Thyroid gland (tissue), 4 donors: Measurements from ENCODE around the gene SPRY1. TPM values are rescaled to one million over a fixed set of nuclear protein-coding genes. Genes with fewer than 3 reads are reported as not detected.

Source experiments
- DNase-seq, 2 donors: peaks; one replicate each; pipeline ENCODE4 v3.0.0-alpha.2; 2019
- H3K27ac ChIP-seq, 3 donors: fragments of 200-600 bp; sonication (generic); 1 replicate in 2 of 3; 2 replicates in 1 of 3; pipeline ENCODE4 v1.5.1; 2016 to 2019; ENCODE audit warnings: mild to moderate bottlenecking in 1 of 3, moderate library complexity in 1 of 3
- H3K27me3 ChIP-seq: fragments of 200-600 bp; sonication (generic); one replicate; pipeline ENCODE4 v1.5.1; 2019
- H3K36me3 ChIP-seq, 2 donors: fragments of 200-600 bp; sonication (generic); one replicate each; pipeline ENCODE4 v1.5.1; 2016 to 2019
- H3K4me1 ChIP-seq, 2 donors: fragments of 200-600 bp; sonication (generic); one replicate each; pipeline ENCODE4 v1.5.1; 2017 to 2019
- H3K4me3 ChIP-seq, 3 donors: fragments of 200-600 bp; sonication (generic); replicated peaks in 1 of 3; 1 replicate in 2 of 3; 2 replicates in 1 of 3; pipeline ENCODE4 v1.5.1; 2016; ENCODE audit warnings: mild to moderate bottlenecking in 1 of 3
- H3K9me3 ChIP-seq: fragments of 200-600 bp; sonication (generic); one replicate; pipeline ENCODE4 v1.5.1; 2017
- POLR2A ChIP-seq, 2 donors: fragments of 450-650 bp; IDR thresholded peaks; one replicate each; pipeline ENCODE4 v1.6.1; 2017; ENCODE audit warnings: antibody characterized with exemption in 2 of 2, mild to moderate bottlenecking in 2 of 2, moderate library complexity in 1 of 2
- WGBS, 2 donors: methylation state at CpG; one replicate each; pipeline ENCODE4 v1.1.5; 2017; 5-methylcytosine and 5-hydroxymethylcytosine counted together
- intact Hi-C: fragments of 100-400 bp; cut with DNase I; formaldehyde crosslinking; loops from one replicate; pipeline ENCODE4 v1.15.1; 2023
- total RNA-seq, 4 donors: library from RNA; depleted of rRNA; stranded (reverse); fragments of >200 nt; gene quantifications; one replicate each; pipeline ENCODE4 v1.2.3, GENCODE V29; 2016
- TF ChIP-seq, protein P1 (sequence below), 6 experiments: fragments of 200-600 bp in 3 of 6; fragments of 450-650 bp in 3 of 6; sonication (generic) in 3 of 6; IDR thresholded peaks; one replicate each; pipeline ENCODE4 v1.5.1; 2016 to 2019; ENCODE audit warnings: antibody characterized with exemption in 6 of 6, mild to moderate bottlenecking in 2 of 6, inconsistent platforms in 1 of 6, moderate library complexity in 1 of 6

SPRY1 gene
- total RNA-seq, 4 donors from 2014 or later: 52.2 to 142 (median 100) TPM

DNA sequence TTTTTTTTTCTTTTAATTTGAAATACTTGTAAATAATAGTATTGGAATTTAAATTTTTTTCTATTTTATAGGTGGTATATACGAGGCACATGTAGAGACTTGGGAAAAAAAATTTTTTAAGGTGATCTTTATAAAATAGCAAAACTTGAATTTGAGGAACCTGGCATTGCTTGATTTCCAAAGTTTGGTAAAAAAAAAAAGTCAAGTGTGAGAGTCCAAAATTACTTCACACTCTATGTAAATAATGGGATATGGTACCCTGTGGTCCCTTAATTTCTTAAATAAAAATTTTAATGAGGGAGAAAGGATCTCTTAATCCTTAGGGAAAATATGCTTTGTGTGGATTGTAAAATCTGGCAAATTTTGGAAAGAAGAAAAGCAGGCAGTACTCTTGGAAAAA, 19.0 kb downstream of the SPRY1 start:
- Histone ChIP-seq H3K27me3 (no peaks in the 10 kb centered on the region), H3K4me3 (no peak overlapping the region), H3K36me3 (no peaks in the 10 kb centered on the region), H3K27ac (no peak overlapping the region), H3K9me3 (no peaks in the 10 kb centered on the region), H3K4me1 (peaks cover 16 to 21% of the 10 kb centered on the region in 2 donors)
- intact Hi-C loops: no loop called here
- no peak for TF ChIP-seq POLR2A (IDR thresholded peaks at IDR 0.05)
- TF ChIP-seq, protein P1, sequence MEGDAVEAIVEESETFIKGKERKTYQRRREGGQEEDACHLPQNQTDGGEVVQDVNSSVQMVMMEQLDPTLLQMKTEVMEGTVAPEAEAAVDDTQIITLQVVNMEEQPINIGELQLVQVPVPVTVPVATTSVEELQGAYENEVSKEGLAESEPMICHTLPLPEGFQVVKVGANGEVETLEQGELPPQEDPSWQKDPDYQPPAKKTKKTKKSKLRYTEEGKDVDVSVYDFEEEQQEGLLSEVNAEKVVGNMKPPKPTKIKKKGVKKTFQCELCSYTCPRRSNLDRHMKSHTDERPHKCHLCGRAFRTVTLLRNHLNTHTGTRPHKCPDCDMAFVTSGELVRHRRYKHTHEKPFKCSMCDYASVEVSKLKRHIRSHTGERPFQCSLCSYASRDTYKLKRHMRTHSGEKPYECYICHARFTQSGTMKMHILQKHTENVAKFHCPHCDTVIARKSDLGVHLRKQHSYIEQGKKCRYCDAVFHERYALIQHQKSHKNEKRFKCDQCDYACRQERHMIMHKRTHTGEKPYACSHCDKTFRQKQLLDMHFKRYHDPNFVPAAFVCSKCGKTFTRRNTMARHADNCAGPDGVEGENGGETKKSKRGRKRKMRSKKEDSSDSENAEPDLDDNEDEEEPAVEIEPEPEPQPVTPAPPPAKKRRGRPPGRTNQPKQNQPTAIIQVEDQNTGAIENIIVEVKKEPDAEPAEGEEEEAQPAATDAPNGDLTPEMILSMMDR (IDR thresholded peaks at IDR 0.05): no peak
- DNase-seq: no peak
- 84 to 96% methylated on average over 1 of the region's 1 CpG for WGBS, 2 donors

DNA sequence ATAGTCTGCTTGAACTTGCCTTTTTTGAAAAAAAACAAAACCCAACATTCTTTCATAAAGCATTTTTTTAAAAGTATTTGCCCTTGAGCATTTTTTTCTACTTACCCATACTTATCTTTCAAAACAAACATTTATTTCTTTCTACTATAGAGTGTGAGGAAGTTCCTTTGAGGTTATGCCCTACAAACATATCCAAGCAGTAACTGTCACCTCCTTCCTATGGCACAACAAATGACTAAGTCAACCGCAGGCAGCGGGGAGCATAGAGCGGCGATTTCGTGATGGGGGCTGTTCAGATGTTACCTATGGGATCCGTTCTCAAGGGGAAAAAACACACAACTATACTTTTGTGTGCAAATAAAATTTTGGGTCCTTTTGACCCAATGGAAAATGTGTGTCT, 19.4 kb downstream of the SPRY1 start:
- Histone ChIP-seq H3K27ac (no peak overlapping the region), H3K4me3 (no peak overlapping the region), H3K36me3 (no peaks in the 10 kb centered on the region), H3K4me1 (peaks cover 16 to 21% of the 10 kb centered on the region in 2 donors), H3K27me3 (no peaks in the 10 kb centered on the region), H3K9me3 (no peaks in the 10 kb centered on the region)
- TF ChIP-seq POLR2A (IDR thresholded peaks at IDR 0.05): no peak
- TF ChIP-seq, protein P1 (IDR thresholded peaks at IDR 0.05): no peak
- intact Hi-C loops: no loop called here
- DNase-seq: no peak
- WGBS, 2 donors: 88 to 92% methylated on average over 6 of the region's 6 CpGs

DNA sequence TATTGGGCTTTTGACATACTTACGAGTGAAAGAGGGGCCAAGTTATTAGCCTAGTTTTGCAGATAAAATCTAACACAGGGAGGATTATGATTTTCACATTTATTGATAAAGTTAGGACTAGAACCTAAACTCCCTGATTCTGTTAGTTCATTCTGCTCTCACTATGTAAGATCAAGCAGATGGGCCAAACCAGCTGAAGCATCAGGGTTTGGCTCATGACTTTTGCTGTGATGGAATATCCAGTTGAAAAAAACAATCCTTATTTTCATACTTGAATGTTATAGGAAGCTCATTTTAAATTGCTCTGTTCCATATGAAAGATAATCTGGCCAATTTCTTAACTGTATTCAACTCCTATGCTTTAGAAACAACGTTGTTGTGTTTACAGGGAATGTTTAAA, 21.2 kb downstream of the SPRY1 start:
- Histone ChIP-seq H3K36me3 (no peaks in the 10 kb centered on the region), H3K9me3 (no peaks in the 10 kb centered on the region), H3K27ac (peak overlapping the region; percentile 0 to 76 (median 62)), H3K4me3 (no peak overlapping the region), H3K27me3 (no peaks in the 10 kb centered on the region), H3K4me1 (peaks cover 10 to 15% of the 10 kb centered on the region in 2 donors)
- intact Hi-C loops: no loop called here
- 64 to 71% methylated on average over 2 of the region's 2 CpGs for WGBS, 2 donors
- TF ChIP-seq, protein P1 (IDR thresholded peaks at IDR 0.05): no peak
- no peak for TF ChIP-seq POLR2A (IDR thresholded peaks at IDR 0.05)
- DNase-seq: no peak

DNA sequence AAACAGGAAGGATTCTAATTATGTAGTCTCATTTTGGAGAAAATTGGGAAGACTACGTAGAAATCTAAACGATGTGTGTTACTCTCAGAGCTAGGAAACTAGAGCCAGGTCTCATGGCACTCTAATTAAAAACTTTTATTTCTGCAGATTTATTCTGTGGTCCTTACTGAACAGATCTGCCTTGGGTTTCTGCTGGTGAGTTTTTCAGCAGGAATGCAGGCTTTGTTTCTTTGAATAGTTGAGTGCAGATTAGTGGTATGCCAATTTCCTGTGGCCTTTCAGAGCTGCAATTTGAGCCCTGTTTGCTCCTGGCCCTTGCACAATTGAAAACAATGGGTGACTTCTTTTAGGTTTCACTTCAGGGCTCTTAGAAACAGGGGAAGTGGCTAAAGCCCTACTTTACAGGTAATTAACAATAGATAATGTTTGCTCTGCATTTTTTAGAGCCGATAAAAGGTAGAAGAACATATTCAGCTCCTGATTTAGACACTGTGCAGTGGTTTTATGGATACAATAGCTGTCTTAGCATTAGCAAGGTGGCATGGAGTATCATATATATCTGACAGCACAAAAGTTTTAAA, 21.8 kb downstream of the SPRY1 start:
- no peaks in the 10 kb centered on the region for H3K9me3 ChIP-seq
- TF ChIP-seq, protein P1 (IDR thresholded peaks at IDR 0.05): no peak
- no peak for TF ChIP-seq POLR2A (IDR thresholded peaks at IDR 0.05)
- peaks cover 10 to 15% of the 10 kb centered on the region in 2 donors for H3K4me1 ChIP-seq
- H3K36me3 ChIP-seq: no peaks in the 10 kb centered on the region
- intact Hi-C loops: no loop called here
- H3K27me3 ChIP-seq: no peaks in the 10 kb centered on the region
- WGBS, 2 donors: 30 to 32% methylated on average over 3 of the region's 3 CpGs
- DNase-seq: peak; percentile 37 to 55
- peak overlapping the region; percentile 33 to 76 (median 62) for H3K27ac ChIP-seq
- no peak overlapping the region for H3K4me3 ChIP-seq

DNA sequence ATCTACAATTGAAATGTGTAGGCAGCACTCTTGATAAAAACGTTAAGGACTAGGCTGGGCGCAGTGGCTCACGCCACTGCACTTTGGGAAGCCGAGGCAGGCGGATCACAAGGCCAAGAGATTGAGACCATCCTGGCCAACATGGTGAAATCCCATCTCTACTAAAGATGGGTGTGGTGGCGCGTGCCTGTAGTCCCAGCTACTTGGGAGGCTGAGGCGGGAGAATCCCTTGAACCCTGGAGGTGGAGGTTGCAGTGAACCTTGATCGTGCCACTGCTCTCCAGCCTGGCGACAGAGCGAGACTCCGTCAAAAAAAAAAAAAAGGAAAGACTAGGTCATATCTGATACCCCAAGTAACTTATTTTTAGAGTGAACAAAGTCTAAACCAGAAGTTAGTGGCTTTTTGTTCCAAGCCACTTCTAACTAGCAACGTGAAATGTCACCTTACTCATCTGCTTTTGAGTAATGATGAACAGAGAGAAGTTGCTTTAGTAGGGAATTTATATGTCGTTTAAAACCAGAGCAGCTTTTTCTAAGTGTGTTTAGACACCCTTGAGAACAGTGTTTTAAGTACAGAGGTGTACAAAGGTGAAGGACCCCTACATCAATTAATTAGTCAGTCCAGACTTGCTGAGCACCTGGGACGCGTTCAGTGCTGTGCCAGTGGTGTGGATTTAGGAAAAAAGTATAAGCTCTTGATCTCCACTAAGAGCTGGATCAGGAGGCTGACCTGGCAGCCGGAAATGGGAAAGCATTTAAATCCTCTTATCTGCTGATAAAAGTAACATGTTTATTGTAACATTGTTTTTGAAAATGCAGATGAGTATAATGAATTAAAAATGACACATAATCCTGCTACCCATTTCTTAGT, 23.5 kb downstream of the SPRY1 start:
- peaks cover 10 to 15% of the 10 kb centered on the region in 2 donors for H3K4me1 ChIP-seq
- intact Hi-C loops: no loop called here
- no peaks in the 10 kb centered on the region for H3K27me3 ChIP-seq
- WGBS, 2 donors: 83 to 88% methylated on average over 17 of the region's 17 CpGs
- DNase-seq: no peak
- H3K27ac ChIP-seq: no peak overlapping the region
- TF ChIP-seq, protein P1 (IDR thresholded peaks at IDR 0.05): no peak
- TF ChIP-seq POLR2A (IDR thresholded peaks at IDR 0.05): no peak
- H3K9me3 ChIP-seq: no peaks in the 10 kb centered on the region
- H3K4me3 ChIP-seq: no peak overlapping the region
- H3K36me3 ChIP-seq: no peaks in the 10 kb centered on the region
